Prostate gland (tissue), 2 donors: ENCODE results near the gene AKR1D1. TPM values are rescaled to one million over a fixed set of nuclear protein-coding genes. Genes with fewer than 3 reads are reported as not detected.
"Not testable (repeated sequence)": the region's sequence is repeated elsewhere in the genome, so short reads cannot be mapped to it uniquely, and the experiment has no call there.

ENCODE experiments used
- DNase-seq: peaks from one replicate; pipeline ENCODE4 v3.0.0-alpha.2; 2019; ENCODE audit warnings: low spot score
- H3K27ac ChIP-seq, 2 donors: fragments of 200-600 bp; sonication (generic); 2 replicates each; pipeline ENCODE4 v1.5.1; 2017 to 2019
- H3K27me3 ChIP-seq: fragments of 200-600 bp; sonication (generic); replicated peaks from 2 replicates; pipeline ENCODE4 v1.5.1; 2019; ENCODE audit not compliant: insufficient read depth
- H3K36me3 ChIP-seq, 2 donors: fragments of 200-600 bp; sonication (generic); 1 replicate in 1 of 2; 2 replicates in 1 of 2; pipeline versions ENCODE4 v1.5.1 to v1.8.1; 2017 to 2019
- H3K4me1 ChIP-seq: fragments of 200-600 bp; sonication (generic); replicated peaks from 2 replicates; pipeline ENCODE4 v1.5.1; 2019
- H3K4me3 ChIP-seq, 2 donors: fragments of 200-600 bp; sonication (generic); 2 replicates each; pipeline ENCODE4 v1.5.1; 2017 to 2019
- H3K9me3 ChIP-seq: fragments of 200-600 bp; sonication (generic); 2 replicates; pipeline ENCODE4 v1.5.1; 2017
- POLR2A ChIP-seq: fragments of 450-650 bp; IDR thresholded peaks from one replicate; pipeline ENCODE4 v1.6.1; 2016; ENCODE audit warnings: antibody characterized with exemption, mild to moderate bottlenecking
- POLR2AphosphoS5 ChIP-seq: sonication (generic); formaldehyde crosslinking; IDR thresholded peaks from one replicate; pipeline ENCODE4 v1.6.1; 2017; ENCODE audit warnings: antibody characterized with exemption
- WGBS: methylation state at CpG from one replicate; pipeline ENCODE4 v1.1.5; 2018; 5-methylcytosine and 5-hydroxymethylcytosine counted together
- intact Hi-C: fragments of 100-400 bp; cut with DNase I; formaldehyde crosslinking; loops from one replicate; pipeline ENCODE4 v1.14.2; 2022
- total RNA-seq, 2 donors: library from RNA; depleted of rRNA; stranded (reverse); fragments of >200 nt; gene quantifications; one replicate each; pipeline ENCODE4 v1.1.0, GENCODE V29; 2016
- TF ChIP-seq, protein P1 (sequence below), 4 experiments: fragments of 200-600 bp in 2 of 4; fragments of 450-650 bp in 2 of 4; sonication (generic) in 2 of 4; IDR thresholded peaks; 1 replicate in 3 of 4; 2 replicates in 1 of 4; pipeline ENCODE4 v1.5.1; 2016 to 2019; ENCODE audit warnings: antibody characterized with exemption in 4 of 4, mild to moderate bottlenecking in 2 of 4, moderate library complexity in 2 of 4

Gene AKR1D1
- total RNA-seq, 2 donors from 2014 or later = not detected

DNA sequence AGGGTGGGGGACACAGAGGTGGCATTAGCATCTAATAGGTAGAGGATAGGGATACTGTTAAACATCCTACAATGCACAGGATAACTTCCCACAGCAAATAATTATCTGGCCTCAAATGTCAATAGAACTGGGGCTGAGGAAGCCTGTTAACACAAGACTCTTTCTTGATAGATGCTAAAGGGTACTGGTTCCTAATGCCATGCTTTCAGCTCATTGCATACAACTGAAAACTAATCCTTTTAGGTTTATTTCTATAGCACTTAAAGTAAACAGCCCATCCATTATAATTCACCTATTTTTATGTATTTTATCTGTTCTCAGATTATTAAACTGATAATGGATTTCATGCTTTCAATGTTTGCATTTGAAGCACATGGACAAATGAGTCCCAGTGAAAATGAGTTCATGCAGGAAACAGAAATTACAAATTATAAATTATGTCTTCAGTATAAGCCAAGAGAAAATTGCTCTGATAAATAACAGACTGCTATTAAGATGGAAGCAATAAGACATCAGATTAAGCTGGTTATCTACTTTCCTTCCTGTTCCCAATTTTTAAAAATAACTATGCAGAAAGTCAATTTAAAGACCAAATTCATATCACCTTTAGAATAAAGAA lies 66.4 kb downstream of the AKR1D1 start:
- TF ChIP-seq, protein P1, sequence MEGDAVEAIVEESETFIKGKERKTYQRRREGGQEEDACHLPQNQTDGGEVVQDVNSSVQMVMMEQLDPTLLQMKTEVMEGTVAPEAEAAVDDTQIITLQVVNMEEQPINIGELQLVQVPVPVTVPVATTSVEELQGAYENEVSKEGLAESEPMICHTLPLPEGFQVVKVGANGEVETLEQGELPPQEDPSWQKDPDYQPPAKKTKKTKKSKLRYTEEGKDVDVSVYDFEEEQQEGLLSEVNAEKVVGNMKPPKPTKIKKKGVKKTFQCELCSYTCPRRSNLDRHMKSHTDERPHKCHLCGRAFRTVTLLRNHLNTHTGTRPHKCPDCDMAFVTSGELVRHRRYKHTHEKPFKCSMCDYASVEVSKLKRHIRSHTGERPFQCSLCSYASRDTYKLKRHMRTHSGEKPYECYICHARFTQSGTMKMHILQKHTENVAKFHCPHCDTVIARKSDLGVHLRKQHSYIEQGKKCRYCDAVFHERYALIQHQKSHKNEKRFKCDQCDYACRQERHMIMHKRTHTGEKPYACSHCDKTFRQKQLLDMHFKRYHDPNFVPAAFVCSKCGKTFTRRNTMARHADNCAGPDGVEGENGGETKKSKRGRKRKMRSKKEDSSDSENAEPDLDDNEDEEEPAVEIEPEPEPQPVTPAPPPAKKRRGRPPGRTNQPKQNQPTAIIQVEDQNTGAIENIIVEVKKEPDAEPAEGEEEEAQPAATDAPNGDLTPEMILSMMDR (IDR thresholded peaks at IDR 0.05) = no peak
- Histone ChIP-seq H3K4me3 (no peak overlapping the region), H3K27ac (no peak overlapping the region), H3K36me3 (no peaks in the 10 kb centered on the region), H3K9me3 (no peaks in the 10 kb centered on the region), H3K27me3 (no peaks in the 10 kb centered on the region), H3K4me1 (no peaks in the 10 kb centered on the region)
- intact Hi-C loops = no loop called here
- DNase-seq = no peak

DNA sequence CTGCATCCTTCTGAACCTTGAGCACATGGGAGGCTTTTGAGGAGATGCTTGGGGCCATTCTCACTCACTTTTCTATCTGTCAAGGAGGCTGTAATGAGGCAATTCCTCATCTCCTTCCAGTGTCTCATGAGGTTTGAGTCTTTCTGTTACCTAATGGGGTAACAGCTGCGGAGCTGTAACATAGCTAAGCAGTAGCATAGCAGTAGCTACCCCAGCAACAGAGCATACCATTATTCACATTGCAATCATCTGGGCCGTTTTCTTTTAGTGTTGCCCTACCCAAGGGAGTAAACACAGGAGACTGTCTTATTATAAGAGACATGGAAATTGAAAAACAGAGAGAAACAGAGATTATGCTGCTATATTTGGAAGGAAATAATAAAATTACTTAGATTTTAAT lies 68.7 kb downstream of the AKR1D1 start:
- no peak overlapping the region for H3K4me3 ChIP-seq
- WGBS = 88% methylated on average over 2 of the region's 2 CpGs
- no peak for DNase-seq

DNA sequence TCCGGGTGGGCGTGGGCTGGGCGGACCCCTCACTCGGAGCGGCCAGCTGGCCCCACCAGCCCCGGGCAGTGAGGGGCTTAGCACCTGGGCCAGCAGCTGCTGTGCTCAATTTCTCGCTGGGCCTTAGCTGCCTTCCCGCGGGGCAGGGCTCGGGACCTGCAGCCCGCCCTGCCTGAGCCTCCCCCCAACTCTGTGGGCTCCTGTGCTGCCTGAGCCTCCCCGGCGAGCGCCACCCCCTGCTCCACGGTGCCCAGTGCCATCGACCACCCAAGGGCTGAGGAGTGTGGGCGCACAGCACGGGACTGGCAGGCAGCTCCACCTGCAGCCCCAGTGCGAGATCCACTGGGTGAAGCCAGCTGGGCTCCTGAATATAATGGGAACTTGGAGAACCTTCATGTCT lies 70.0 kb downstream of the AKR1D1 start:
- H3K27ac ChIP-seq, H3K36me3 ChIP-seq, H3K4me1 ChIP-seq, DNase-seq, H3K4me3 ChIP-seq, H3K9me3 ChIP-seq, H3K27me3 ChIP-seq, intact Hi-C loops: not testable (repeated sequence)
- 98% methylated on average over 14 of the region's 19 CpGs for WGBS

More for the DNA sequence above, 68.7 kb downstream of the AKR1D1 start:
- Histone ChIP-seq H3K36me3 (no peaks in the 10 kb centered on the region), H3K9me3 (no peaks in the 10 kb centered on the region), H3K4me1 (no peaks in the 10 kb centered on the region), H3K27me3 (no peaks in the 10 kb centered on the region), H3K27ac (no peak overlapping the region)
- TF ChIP-seq, protein P1 (IDR thresholded peaks at IDR 0.05) = no peak
- TF ChIP-seq POLR2A (no peak), POLR2AphosphoS5 (no peak)
- intact Hi-C loops = no loop called here

DNA sequence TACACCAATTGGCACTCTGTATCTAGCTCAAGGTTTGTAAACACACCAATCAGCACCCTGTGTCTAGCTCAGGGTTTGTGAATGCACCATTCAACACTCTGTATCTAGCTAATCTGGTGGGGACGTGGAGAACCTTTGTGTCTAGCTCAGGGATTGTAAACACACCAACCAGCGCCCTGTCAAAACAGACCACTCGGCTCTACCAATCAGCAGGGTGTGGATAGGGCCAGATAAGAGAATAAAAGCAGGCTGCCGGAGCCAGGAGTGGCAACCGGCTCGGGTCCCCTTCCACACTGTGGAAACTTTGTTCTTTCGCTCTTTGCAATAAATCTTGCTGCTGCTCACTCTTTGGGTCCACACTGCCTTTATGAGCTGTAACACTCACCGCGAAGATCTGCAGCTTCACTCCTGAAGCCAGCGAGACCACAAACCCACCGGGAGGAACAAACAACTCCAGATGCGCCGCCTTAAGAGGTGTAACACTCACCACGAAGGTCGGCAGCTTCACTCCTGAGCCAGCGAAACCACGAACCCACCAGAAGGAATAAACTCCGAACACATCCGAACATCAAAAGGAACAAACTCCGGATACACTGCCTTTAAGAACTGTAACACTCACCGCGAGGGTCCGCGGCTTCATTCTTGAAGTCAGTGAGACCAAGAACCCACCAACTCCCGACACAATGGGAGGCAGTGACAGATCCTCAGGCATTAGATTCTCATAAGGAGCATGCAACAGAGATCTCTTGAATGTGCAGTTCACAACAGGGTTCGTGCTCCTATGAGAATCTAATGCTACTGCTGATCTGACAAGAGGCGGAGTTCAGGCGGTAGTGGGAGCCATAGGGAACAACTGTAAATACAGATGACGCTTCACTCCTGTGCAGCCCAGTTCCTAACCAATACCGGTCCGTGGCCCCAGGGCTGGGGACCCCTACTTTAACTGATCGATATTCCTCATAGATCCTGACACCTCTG lies 70.8 kb downstream of the AKR1D1 start:
- intact Hi-C loops, H3K9me3 ChIP-seq, H3K4me1 ChIP-seq, DNase-seq, H3K36me3 ChIP-seq, H3K27ac ChIP-seq, H3K4me3 ChIP-seq, H3K27me3 ChIP-seq: not testable (repeated sequence)
- WGBS = 85% methylated on average over 32 of the region's 32 CpGs

DNA sequence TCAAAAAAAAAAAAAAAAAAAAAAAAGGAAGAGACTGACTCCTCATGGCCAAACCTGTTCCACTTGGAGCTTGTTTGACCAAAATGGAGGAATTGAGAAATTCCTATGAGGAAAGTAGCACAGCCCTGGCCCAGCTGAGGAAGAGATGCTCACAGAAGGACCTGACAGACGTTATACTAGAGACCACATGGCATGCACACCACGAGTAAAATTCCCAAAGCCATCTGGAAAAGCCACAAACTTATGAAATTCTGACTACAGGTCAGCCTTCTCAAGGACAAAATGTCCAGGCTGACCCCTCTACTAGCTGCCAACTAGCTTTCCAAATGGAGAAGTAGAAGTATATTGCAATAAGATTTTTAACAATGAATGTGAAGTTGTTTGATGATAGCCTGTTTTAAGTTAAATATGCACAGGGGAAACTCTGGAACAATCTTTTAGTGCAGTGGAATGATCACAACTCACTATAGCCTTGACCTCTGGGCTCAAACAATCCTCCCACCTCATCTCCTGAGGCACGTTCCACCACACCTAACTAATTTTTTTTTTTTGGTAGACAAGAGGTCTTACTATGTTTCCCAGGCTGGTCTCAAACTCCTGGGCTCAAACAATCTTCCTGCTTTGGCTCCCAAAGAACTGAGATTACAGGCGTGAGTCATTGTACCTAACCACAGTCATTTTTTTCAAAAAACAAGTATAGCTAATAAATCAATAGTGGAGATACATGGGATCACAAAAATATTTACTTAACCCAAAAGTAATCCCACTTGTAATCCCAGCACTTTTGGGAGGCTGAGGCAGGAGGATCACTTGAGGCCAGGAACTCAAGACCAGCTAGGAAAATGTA lies 75.7 kb downstream of the AKR1D1 start:
- Histone ChIP-seq H3K27me3 (no peaks in the 10 kb centered on the region), H3K4me1 (no peaks in the 10 kb centered on the region), H3K36me3 (no peaks in the 10 kb centered on the region), H3K4me3 (no peak overlapping the region), H3K9me3 (no peaks in the 10 kb centered on the region), H3K27ac (no peak overlapping the region)
- intact Hi-C loops = no loop called here
- TF ChIP-seq POLR2AphosphoS5 = no peak
- TF ChIP-seq, protein P1 (IDR thresholded peaks at IDR 0.05) = no peak
- no peak for TF ChIP-seq POLR2A
- 66% methylated on average over 4 of the region's 4 CpGs for WGBS
- no peak for DNase-seq
